ENCODE measurements around the gene MBD5.

Gene MBD5

DNA sequence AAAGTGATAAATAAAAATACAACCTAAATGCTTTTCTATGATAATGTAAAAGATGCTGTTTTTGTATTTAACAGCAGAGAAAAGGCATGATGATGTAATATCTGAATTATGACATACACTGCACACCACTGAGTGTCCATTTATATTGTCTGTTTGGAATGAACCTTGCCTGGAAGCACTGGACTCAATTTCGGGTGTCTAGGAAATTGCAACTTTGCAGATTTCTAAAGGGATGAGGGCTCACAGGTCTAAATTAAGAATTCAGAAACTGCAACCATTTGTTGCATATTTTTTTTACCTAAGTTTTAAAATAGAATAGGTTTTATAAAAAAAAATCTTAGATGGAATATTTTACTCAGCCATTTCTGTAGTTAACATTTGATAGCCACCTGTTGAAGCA, 492.5 kb downstream of the MBD5 start:
- no peak overlapping the region for H3K27ac ChIP-seq
- TF ChIP-seq, protein P1, sequence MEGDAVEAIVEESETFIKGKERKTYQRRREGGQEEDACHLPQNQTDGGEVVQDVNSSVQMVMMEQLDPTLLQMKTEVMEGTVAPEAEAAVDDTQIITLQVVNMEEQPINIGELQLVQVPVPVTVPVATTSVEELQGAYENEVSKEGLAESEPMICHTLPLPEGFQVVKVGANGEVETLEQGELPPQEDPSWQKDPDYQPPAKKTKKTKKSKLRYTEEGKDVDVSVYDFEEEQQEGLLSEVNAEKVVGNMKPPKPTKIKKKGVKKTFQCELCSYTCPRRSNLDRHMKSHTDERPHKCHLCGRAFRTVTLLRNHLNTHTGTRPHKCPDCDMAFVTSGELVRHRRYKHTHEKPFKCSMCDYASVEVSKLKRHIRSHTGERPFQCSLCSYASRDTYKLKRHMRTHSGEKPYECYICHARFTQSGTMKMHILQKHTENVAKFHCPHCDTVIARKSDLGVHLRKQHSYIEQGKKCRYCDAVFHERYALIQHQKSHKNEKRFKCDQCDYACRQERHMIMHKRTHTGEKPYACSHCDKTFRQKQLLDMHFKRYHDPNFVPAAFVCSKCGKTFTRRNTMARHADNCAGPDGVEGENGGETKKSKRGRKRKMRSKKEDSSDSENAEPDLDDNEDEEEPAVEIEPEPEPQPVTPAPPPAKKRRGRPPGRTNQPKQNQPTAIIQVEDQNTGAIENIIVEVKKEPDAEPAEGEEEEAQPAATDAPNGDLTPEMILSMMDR (conservative IDR thresholded peaks at IDR 0.05) = no peak

DNA sequence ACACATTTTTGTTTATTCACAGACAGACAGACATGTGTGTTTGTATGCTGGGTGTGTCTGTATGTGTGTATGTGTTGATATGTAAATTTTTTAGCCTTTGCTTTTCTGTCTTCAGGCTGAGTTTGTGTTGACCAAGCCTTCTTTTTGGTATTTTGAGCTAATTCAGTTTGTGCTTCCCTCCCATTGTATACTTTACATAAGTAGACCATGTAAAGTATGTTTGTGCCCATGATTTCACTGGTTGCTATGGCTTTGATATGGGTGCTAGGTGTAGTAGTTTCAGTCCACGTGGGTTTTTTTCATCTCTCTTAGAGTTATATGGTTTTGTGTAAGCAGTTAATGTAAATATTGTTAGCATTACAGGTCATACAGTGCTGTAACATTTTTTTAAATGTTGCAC, 494.2 kb downstream of the MBD5 start:
- no peak overlapping the region for H3K27ac ChIP-seq
- TF ChIP-seq, protein P1 (conservative IDR thresholded peaks at IDR 0.05) = no peak

DNA sequence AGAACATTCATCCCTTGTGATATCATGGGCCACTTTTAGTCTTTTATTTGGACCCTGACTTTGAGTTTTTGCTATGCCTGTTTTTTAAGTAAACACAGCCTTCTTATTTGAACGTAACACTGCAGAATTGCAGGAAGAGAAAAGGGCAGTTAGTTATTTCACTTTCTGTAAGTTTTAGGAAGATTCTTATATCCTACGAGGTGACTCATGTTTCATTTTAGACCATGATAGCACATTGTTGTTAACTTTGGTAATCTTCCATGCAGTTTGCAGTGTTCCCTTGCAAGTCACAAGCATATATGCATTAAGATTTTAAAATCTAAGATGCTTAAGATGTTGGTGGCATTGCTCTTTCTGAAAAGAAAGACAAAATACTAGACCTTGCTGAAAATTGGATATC, 495.1 kb downstream of the MBD5 start:
- no peak overlapping the region for H3K27ac ChIP-seq
- TF ChIP-seq, protein P1 (conservative IDR thresholded peaks at IDR 0.05) = no peak

DNA sequence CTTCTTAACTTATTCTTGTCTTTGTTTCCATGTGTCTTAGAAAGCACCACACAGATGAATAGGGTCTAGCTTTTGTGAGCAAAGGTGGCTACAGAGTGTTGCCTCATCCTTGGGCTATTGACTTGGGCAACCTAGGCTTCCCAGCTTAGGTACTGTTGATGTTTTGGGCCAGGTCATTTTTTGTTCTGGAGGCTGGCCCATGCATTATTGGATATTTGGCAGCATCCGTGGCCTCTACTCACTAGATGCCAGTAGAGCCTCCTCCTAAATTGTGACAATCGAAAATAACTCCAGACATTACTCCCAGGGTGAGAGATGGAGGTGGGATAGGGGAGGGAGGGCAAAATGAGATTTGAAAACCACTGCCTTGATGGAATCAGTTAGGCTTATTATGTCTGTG, 496.4 kb downstream of the MBD5 start:
- no peak overlapping the region for H3K27ac ChIP-seq
- TF ChIP-seq, protein P1 (conservative IDR thresholded peaks at IDR 0.05) = no peak

DNA sequence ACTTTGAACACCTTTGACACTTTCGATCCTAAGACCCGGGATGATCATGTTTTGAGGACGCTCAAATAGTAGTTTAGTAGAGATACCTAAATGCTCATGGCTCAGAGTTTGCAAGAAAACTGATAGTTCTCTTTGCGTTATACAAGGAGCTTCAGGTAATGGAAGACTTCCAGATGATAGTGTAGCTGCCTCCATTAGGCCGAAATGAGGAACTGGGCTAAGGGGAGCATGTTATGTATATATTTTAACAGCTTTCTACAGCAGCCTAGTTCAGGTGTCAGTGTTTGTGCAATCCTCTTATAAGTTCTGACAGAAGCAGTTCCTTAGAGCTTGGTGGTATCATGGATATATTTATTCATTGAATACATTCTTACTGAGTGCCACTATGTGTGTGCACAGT, 496.9 kb downstream of the MBD5 start:
- TF ChIP-seq, protein P1 (conservative IDR thresholded peaks at IDR 0.05) = no peak
- H3K27ac ChIP-seq = no peak overlapping the region

DNA sequence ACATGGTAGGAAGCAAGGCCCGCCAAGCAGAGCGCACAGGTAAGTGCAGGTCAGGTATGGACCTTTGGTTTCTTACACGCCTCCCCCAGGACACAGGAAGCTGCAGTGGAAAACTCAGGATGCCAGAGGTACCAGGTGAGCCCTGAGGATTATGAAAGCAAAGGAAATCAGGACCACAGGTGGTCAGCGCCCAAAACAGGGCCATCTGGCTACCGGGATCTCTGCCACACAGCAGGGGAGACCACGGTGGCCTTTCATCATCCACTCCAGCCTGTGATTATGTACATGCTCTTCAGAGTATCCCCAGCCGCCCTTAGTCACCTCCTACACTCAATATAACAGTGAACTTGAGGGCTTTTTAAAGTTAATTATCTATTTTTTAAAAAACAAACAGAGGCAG, 498.1 kb downstream of the MBD5 start:
- no peak overlapping the region for H3K27ac ChIP-seq

DNA sequence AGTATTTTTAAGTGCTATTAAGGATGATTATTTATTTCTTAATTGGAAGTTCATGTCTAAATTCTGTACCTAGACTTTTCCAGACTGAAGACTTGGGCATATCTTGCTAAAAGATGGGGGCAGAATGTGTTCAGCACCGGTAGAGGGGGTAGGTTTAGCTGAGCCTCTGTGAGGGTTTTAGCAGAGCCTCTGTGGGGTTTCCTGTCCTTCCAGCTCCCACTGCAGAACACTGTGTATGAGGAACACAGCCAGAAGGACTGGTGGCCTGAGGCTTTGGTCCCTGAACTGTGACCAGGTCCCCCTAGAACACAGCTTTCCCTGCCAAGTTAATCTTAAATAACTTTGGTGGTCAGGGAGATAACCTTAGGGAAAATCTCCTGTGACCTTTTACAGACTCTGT, 500.3 kb downstream of the MBD5 start:
- TF ChIP-seq, protein P1 (conservative IDR thresholded peaks at IDR 0.05) = no peak
- no peak overlapping the region for H3K27ac ChIP-seq

More for the DNA sequence above, 498.1 kb downstream of the MBD5 start:
- TF ChIP-seq, protein P1 (conservative IDR thresholded peaks at IDR 0.05) = no peak

DNA sequence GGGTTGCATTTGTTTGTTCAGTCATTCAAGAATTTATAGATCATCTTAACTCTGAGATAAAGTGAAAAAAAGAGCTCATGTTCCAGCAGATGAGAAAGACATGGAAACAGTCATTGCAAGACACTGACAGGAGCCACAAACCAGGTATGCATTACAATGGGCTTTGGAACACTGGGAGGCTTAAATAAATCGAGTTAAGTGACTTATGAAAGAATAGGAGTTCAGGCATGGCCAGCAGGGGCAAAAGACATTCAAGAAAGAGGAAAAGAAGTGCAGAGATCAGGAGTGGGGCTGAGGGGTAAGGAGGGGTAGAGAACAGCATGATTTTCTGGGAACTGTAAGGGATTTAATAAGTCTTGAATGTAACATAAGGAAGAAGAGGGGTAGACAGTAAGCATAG, 502.4 kb downstream of the MBD5 start:
- TF ChIP-seq, protein P1 (conservative IDR thresholded peaks at IDR 0.05) = no peak

More for the DNA sequence above, 502.4 kb downstream of the MBD5 start:
- H3K27ac ChIP-seq = no peak overlapping the region
